GM18498 (cell line): ENCODE results near the gene SMOC2.
"Not testable (repeated sequence)": the region's sequence is repeated elsewhere in the genome, so short reads cannot be mapped to it uniquely, and the experiment has no call there.

Source experiments
- ATAC-seq: cut with Tn5 transposase; IDR thresholded peaks from one replicate; pipeline ENCODE4 v1.9.1; 2021; ENCODE audit warnings: mild to moderate bottlenecking, moderate library complexity; ENCODE audit not compliant: unreplicated experiment

SMOC2 gene

DNA sequence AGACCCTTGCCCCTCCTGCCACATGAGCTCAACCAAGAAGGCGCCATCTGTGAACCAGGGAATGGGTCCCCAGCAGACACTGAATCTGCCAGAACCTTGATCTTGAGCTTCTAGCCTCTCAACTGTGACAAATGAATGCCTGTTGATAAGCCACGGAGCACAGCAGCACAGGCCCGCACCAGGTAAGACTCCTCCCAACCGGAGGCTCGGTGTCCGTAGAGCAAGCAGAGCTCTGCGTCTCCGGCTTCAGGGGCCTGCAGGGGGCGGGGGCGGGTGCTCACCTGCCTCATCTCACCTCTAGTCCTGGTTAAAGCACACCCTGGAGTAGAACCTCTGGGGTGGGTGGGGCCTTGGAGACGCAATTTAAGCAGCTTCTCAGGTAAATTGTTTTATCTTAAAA, 122.7 kb downstream of the SMOC2 start:
- no peak for ATAC-seq

DNA sequence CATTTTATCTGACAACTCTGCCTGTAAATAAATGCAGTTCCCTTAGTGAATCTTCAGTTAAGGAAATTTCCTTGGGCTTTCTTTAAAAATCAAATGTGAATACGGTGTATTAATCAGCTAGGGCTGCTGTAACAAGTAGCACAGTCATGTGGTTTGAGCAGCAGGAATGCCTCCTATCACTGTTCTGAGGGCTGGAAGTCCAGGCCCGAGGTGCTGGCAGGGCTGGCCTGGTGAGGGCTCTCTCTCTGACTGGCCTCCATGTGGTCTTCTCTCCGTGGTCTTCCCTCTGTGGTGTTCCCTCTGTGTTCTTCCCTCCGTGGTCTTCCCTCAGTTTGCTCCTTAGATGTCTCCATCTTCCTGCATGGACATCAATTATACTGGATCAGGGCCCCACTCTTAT, 124.1 kb downstream of the SMOC2 start:
- ATAC-seq, result no peak

DNA sequence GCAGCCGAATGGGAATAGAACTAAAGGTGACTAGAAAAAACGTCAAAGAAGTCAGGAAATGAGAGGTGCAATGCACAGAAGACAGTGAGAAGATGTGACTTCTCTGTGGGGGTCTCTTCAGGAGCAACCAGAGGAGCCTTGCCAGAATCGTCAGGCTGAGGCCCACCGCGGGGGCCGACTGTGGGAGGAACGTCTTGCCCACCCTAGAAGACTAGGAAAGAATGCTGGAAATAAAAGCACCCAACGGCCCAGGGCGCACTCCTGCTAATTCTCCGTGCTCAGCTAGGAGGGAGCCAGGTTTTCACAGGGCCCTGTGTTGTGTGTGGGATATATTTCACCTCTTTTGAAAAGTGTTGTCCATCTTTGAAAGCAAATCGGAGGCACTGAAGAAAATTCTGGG, 129.2 kb downstream of the SMOC2 start:
- no peak for ATAC-seq

DNA sequence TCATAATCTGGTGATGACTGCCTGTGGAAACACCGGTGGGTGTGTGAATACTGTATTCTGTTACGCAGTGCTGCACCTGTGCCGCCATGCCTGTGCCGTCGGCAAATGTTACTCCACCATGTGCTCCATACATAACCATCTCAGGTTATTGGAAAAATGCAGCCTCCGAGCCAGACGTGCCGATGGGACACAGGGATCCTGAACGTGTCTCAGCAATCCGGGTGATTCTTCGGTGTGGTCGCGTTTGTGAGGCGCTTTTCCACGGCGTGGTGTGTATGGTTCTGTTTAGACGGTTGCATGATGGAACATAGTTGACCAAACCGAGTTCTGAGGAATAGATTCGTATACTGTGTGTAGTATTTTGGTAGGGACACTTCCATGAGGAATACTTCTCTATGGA, 130.3 kb downstream of the SMOC2 start:
- no peak for ATAC-seq

DNA sequence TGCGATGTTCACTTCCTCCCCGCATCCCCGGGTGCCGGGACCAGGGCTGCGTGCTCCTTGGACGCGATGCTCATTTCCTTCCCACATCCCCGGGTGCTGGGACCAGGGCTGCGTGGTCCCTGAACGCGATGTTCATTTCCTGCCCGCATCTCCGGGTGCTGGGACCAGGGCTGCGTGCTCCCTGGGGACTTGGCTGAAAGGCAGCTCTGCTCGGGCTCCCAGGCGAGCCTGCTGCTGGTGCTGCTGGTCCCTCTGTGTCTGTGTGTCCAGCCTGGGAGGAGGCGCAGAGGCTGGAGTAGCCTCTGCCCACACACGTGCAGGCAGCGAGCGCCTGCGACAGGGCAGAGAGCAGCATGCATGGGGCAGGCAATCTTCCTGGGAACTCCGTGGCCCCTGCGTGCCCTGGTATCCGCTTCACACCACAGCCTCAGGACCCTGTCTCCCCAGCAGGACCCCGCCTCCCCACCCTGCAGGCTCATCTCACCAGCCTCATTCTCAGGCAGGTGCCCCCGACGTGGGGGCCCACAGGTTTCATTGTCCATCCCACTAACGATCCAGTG, 132.4 kb downstream of the SMOC2 start:
- ATAC-seq, result not testable (repeated sequence)

DNA sequence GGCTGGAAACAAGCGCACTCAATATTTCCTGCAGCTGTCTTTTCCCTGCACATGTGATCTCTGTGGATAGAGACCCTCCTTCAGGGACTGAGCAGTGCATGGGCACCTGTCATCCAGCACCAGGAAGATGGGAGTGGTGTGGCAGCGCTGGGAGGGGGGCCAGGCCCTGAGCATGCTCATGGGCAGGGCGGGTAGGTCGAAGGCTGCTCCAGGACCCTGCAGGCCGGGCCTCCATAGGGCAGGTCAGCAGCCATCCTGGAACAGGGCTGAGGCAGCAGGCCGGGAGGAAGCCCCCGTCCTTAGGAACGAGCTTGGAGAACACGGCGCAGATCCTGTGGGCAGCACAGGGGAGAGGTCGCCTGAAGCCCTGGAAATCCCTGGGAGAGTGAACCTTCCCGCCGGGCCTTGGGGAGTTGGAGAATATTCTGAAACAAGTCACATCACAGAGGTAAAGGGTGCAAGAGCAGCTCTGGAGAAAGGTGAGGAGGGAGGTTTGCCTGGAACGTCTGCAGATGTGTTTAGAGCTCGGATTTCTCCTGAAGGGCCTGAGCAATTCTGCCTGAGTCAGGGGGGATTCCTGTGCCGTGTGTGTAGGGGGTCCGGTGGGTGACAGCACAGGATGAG, 133.2 kb downstream of the SMOC2 start:
- no peak for ATAC-seq

DNA sequence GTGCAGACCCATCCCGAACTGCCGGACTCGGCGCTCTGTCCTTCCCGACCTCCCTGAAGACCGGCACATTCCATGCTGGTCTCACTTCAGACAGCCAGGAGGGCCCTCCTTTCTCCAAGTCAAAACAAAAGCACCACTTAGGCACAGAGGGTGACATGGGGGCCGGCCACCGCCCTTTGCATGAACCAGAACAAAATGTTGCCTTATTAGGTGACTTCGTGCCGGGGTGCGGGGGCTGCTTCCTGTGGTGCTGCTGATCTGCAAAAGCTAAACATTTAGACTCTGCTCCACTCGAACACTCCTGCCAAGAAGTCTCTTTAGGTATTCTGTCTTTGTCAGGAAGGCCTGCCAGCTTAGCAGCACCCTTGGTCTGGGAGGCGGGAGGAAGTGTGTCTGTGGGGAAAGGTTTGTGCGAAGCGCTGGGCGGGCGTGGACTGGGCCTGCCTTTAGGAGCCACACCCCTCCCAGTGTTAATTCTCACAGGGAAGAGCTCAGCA, 133.8 kb downstream of the SMOC2 start:
- no peak for ATAC-seq

DNA sequence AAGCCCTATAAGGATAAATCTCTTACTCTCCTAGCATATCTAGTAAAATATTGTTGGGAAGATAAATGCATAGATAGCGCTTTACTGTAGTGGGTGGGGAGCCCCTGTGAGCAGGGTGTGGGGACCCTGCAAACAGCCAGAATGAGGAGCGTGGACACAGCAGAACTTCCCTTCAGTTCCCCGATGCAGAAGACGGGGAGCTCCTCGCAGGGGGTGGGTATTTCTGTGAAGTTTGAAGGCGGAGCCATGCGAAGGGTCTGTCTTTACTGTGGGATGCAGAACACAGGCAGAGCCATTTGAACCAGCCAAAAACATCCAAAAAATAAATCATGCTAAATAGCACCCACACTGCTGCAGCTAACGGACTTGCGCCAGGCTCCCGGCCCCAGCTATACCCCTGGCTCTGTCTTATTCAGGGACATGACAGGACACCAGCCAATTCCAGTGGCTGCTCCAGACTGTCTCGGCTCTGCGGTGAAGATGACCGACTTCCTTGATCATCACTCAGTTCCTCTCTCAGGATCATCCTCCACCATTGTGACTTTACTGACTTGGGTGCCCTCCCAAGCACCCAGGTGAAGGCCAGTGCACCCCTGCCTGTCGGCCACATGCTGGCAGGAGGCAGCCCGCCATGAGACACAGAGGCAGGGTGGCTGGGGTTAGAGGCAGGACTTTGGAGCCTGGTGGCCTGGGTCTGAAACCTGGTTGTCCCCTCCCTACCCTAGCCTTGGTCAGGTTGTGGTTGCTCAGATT, 134.5 kb downstream of the SMOC2 start:
- no peak for ATAC-seq

DNA sequence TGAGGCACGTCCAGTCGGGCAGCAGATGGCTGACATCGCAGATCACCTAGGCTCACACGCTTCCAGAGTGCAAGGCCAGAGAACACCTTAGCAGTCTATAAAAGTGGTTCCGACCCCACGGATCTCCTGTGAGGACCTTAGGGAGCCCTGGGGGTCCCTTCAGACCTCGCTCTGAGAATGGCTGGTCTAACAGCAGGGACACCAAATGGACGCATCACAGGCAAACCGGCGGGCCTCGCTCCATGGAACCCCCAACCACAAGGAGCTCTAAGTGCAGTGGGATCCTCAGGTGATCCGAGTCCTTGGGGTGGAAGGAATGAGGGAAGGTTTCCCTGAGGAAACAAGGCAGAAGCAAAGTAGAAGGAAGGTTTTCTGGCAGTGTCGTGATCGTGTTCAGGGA, 135.4 kb downstream of the SMOC2 start:
- no peak for ATAC-seq

DNA sequence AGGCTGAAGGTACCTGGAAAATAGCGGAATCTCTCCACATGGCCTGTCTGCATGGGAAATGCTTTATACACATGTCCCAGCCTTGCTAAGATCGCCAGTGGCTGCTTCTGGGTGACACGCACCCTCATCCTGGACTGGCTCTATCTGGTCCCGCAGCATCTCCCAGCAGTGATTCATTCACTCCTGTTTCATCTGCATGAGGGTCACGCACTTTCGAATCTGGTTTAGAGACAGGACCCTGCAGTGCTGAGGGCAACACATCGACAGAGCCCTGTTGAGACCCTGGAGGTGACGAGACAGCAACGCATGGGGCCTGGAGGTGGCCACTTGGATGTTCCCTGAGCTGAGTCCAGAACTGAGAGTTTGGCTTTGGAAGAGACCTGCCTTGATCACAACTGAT, 136.5 kb downstream of the SMOC2 start:
- no peak for ATAC-seq

DNA sequence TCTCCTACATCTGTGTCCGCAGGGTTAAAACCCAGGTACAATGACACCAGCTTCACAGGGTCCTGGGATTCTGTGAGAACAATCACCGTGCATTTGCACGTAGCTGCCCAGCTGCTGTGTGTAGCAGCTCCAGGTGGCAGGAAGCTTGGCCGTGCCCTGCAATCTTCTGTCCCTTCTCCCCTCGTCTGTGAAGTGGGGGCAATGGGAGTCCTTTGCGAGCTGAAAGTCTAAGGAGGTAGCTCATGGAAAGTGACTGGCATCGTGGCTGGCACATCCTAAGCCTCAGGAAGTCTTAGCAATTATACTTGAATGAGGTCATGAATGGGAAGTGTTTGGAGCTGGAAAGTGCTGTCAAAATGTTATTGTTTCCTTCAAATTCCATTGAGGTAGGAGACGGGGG, 137.1 kb downstream of the SMOC2 start:
- ATAC-seq, result no peak

DNA sequence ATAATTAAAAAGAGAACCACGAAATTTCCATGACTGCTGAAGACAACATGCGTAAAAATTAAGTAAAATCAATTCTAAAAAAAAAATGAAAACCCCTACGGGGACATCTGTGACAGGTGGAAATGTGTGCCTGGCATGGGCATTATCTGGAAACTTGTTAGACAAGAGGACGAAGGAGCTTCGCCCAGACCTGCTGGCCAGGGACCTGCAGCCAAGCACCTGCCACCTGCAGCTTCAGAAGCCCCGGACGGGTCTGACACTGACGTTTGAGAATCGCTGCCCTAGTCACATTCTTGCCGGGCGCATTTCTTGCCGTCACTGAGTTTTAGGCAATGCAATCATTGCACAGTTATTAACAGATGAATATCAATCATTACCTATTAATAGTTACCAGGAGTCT, 140.3 kb downstream of the SMOC2 start:
- ATAC-seq, result no peak

DNA sequence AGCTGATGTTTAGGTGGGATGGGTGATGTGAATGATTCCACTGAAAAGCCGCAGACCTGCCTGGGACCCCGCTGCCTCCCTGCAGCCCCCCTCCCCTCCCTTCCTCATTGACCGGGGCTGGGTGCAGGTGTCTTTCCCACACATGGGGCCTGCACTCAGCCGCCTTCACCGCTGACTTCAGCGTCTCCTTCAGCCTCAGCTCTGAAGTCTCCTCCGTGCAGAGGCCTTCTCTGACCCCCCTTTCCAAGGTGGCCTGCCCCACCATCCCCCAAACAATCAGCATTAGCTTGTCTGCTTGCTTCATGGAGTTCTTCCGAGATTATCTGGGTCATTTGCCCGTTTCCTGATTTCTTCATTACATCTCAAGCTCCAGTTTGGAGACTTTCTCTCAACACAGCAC, 140.7 kb downstream of the SMOC2 start:
- no peak for ATAC-seq

DNA sequence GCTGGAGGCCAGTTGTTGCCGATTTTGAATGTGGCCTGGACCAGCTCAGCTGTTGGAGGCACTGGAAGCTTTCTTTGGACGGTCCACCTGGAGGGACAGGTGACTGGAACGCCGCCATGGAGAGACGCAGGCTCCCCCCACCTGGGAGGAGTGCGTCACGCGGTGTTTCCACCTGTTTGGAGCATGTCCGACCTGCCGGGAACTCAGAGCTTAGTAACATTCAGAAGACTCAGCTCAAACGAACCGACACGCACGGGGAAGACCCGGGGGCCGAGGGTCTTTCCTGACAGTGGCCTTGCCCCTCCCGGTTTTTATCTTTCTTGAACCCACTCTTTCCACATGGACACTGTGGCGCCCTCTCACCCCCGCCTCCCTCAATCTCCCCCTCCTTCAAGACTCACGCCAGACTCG, 141.6 kb downstream of the SMOC2 start:
- no peak for ATAC-seq

DNA sequence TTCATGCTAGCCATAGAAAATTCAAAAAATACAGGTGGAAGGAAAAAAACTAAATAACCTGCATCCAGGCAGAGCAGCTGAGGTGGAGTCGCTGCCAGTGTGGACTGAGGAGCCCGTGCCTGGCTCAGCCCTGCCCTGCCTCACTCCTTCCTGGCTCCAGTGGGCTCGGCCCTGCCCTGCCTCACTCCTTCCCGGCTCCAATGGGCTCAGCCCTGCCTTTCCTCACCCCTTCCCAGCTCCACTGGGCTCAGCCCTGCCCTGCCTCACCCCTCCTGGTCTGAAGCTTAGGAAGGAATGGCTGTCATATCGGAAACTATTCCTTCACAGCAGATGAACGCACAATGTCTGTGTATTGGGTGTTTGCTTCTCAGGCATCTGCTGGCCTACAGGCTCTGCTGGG, 142.1 kb downstream of the SMOC2 start:
- ATAC-seq, result no peak

DNA sequence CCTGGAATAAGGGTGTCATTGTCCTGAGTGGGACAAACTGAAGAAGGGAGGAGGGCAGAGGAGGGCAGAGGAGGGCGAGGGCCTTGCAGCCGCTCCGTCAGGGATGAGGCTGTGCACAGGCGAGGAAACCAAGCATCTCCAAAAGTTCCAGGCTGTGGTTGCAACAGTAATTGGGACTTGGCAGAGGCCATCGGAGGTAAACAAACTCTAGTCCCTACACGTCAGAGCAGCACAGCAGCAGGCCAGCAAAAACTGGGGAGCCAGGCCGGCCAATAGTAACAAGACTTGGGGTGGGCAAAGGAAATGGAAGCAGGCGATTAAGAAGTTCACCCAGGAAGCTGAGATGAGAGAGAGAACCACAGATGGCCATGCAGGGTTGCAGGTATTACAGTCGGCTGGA, 142.8 kb downstream of the SMOC2 start:
- ATAC-seq, result no peak

DNA sequence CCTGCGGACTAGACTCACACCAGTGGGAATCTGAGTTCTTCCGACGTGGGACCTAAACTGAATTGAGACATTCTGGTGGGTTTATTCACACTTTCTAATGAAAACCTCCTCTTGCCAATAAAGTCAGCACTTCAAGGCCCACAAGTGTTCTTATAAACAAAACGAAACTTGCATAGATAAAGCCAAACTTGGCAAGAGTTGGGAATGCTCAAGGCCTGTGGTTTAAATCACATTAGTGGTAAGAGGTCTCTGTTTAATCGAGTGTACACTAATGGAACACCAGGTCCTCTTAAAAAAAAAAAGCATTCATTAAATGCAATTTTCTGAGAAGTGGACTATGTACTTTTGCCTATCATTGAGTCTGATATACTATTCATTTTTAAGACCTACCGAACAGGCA, 143.3 kb downstream of the SMOC2 start:
- ATAC-seq, result no peak

DNA sequence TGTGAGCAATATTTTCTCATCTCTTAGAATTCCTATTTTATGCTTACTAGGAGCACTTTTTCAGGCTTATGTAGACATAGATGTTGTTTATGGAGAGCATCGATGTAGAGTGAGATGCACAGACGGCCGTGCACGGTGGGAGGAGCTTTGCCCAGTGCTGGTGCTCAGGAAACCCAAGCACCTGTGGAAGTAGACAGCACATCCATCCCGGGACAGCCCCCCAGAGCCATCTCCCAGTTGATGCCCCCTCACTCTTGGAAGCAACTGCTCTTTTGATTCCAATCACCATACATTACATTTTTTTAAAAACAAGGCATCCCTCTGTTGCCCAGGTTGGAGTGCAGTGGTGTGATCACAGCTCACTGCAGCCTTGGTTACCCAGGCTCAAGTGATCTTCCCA, 143.7 kb downstream of the SMOC2 start:
- no peak for ATAC-seq

DNA sequence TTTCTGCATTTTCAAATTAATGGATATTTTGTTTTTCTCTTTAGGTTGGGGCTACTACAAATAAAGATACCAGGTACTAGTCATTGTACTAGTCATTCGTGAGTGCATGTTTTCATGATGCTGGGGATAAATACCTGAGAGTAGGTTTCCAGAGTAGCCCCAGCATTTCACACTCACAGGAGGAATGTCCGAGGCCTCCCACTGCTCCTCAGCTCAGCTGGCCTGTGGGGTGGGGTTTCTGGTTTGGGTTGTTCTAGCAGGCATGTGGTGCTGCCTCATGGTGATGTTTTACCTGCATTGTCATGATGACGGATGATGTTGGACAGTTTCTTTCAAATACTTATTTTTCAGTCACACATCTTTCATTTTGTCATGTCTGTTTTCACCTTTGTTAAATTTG, 144.5 kb downstream of the SMOC2 start:
- ATAC-seq, result no peak

DNA sequence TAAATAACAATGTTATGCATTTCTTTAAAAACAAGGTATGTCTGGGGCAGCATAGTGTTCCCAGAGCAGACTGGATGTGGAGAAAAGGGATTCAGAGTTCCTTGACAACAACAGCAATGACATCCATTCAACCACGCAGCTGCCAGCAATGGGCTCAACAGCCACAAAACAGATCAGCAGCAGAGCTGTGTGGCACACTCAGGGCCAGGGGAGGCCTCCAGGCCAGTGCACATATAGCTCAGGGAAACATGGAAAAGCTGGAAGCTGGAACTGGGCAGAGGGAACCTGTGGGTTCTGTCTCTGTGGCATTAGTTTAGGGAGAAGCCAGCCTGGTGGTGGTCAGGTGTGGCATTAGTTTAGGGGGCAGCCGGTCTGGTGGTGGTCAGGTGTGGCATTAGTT, 148.3 kb downstream of the SMOC2 start:
- ATAC-seq, result no peak

DNA sequence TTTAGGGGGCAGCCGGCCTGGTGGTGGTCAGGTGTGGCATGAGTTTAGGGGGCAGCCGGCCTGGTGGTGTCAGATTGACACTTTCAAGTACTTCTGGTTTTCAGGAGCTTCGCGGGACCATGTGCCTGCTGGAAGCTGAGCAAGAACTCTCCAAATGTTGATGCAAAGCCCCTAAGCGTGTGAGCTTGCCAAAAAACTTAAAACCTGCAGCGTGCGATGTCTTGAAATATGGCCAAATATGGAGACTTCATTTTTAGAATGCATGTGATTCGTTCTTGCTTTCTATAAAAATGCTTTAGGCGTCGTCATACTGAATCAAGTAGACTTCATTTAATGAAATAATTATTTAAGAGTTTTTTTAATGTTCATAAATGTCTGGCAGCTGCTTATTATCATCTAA, 149.4 kb downstream of the SMOC2 start:
- ATAC-seq, result no peak

DNA sequence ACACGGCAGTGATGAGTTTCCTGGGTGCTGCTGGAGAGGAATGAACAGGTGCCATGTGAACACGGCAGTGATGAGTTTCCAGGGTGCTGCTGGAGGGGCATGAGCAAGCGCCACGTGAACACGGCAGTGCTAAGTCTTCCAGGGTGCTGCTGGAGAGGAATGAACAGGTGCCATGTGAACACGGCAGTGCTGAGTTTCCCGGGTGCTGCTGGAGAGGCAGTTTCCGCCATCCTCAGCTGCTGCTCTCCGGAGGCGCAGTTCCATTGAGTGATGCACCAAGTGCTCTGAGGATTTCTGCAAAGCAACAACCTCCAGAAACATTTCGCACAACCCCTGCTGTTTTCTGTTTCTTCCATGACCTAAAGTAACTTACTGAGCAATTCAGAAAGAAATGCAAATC, 155.4 kb downstream of the SMOC2 start:
- no peak for ATAC-seq
